ACC112 (cell line): ENCODE measurements around the gene LHFPL5.

Source experiments
- H2AFZ ChIP-seq: fragments of 200-600 bp; sonication (generic); one replicate; pipeline ENCODE4 v1.6.0; 2017; ENCODE audit warnings: antibody characterized with exemption, low read length; ENCODE audit not compliant: unreplicated experiment
- H3K27ac ChIP-seq: fragments of 200-600 bp; sonication (generic); 2 replicates; pipeline ENCODE4 v1.5.1; 2014; ENCODE audit warnings: low read depth, mild to moderate bottlenecking, antibody characterized with exemption, low read length, moderate library complexity
- H3K27me3 ChIP-seq: fragments of 200-600 bp; sonication (generic); 2 replicates; pipeline ENCODE4 v1.6.1; 2014; ENCODE audit warnings: mild to moderate bottlenecking, antibody characterized with exemption, low read length, moderate library complexity, mixed read lengths; ENCODE audit not compliant: insufficient read depth
- H3K36me3 ChIP-seq: fragments of 200-600 bp; sonication (generic); 2 replicates; pipeline ENCODE4 v1.6.1; 2016; ENCODE audit warnings: mild to moderate bottlenecking, antibody characterized with exemption, low read length, moderate library complexity, mixed read lengths; ENCODE audit not compliant: insufficient read depth
- H3K4me1 ChIP-seq: fragments of 200-600 bp; sonication (generic); one replicate; pipeline ENCODE4 v1.6.1; 2016; ENCODE audit warnings: low read length, mixed read lengths; ENCODE audit not compliant: insufficient read depth, unreplicated experiment, control insufficient read depth
- H3K4me3 ChIP-seq: fragments of 200-600 bp; sonication (generic); 2 replicates; pipeline ENCODE4 v1.5.1; 2014; ENCODE audit warnings: mild to moderate bottlenecking, low read depth, low read length
- H3K79me2 ChIP-seq: fragments of 200-600 bp; sonication (generic); one replicate; pipeline ENCODE4 v1.6.0; 2016; ENCODE audit warnings: low read length; ENCODE audit not compliant: control insufficient read depth, unreplicated experiment, insufficient read depth

Gene LHFPL5

GRCh38 chr6:35778437-35778836 lies 26.7 kb upstream of the LHFPL5 start:
- H3K4me1 ChIP-seq = no peaks in the 10 kb centered on the region
- no peaks in the 10 kb centered on the region for H3K36me3 ChIP-seq
- H3K79me2 ChIP-seq = no peaks in the 10 kb centered on the region
- H3K4me3 ChIP-seq = no peak overlapping the region
- peaks cover 24% of the 10 kb centered on the region for H3K27me3 ChIP-seq
- no peak overlapping the region for H2AFZ ChIP-seq
- no peak overlapping the region for H3K27ac ChIP-seq

- no peak within 1 kb of the TSS for H3K27ac ChIP-seq
- H3K36me3 ChIP-seq = no peaks in the 10 kb centered on the region
- no peak within 1 kb of the TSS for H3K4me3 ChIP-seq
- peaks cover 35% of the 10 kb centered on the region for H3K27me3 ChIP-seq
- no peaks in the 10 kb centered on the region for H3K4me1 ChIP-seq
- H3K79me2 ChIP-seq = no peaks in the 10 kb centered on the region
- H2AFZ ChIP-seq = no peak within 1 kb of the TSS
Observed at GRCh38 chr6:35780719-35781118, 24.4 kb upstream of the LHFPL5 start, which contains the start of gene CLPSL1. TSS of gene CLPSL1 (plus strand) at chr6:35781019. CDS start at chr6:35781111, 92 bp downstream.

- Histone ChIP-seq H3K4me1 (no peaks in the 10 kb centered on the region), H2AFZ (no peak overlapping the region), H3K36me3 (no peaks in the 10 kb centered on the region), H3K27ac (no peak overlapping the region), H3K79me2 (no peaks in the 10 kb centered on the region), H3K27me3 (peaks cover 34% of the 10 kb centered on the region), H3K4me3 (no peak overlapping the region)
Observed at GRCh38 chr6:35781290-35781689, 23.9 kb upstream of the LHFPL5 start.

DNA sequence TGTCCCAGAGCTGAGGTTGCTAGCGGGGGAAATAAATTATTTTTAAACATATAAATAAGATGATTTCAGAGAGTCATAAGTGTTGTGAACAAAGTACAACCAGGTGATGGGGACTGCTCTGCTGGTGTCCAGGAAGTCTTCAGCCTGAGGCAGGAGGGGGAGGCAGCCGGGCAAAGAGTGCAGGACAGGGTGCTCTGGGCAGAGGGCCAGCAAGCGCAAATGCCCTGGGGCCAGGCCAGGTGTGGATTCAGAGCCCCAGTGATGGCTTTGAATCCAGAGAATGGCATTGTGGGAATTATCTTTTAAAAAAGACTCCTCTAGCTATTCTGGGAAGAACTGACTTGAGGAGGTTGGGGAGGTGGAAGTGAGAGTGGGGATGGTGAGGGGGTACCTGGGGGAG lies 22.7 kb upstream of the LHFPL5 start:
- H3K4me3 ChIP-seq = no peak overlapping the region
- H3K27ac ChIP-seq = no peak overlapping the region
- no peaks in the 10 kb centered on the region for H3K79me2 ChIP-seq
- H3K4me1 ChIP-seq = no peaks in the 10 kb centered on the region
- no peak overlapping the region for H2AFZ ChIP-seq
- no peaks in the 10 kb centered on the region for H3K36me3 ChIP-seq
- peaks cover 38% of the 10 kb centered on the region for H3K27me3 ChIP-seq

- Histone ChIP-seq H3K4me1 (no peaks in the 10 kb centered on the region), H3K4me3 (no peak overlapping the region), H2AFZ (no peak overlapping the region), H3K27ac (no peak overlapping the region), H3K27me3 (peaks cover 55% of the 10 kb centered on the region), H3K36me3 (no peaks in the 10 kb centered on the region), H3K79me2 (no peaks in the 10 kb centered on the region)
Observed at GRCh38 chr6:35784200-35784599, 21.0 kb upstream of the LHFPL5 start.

DNA sequence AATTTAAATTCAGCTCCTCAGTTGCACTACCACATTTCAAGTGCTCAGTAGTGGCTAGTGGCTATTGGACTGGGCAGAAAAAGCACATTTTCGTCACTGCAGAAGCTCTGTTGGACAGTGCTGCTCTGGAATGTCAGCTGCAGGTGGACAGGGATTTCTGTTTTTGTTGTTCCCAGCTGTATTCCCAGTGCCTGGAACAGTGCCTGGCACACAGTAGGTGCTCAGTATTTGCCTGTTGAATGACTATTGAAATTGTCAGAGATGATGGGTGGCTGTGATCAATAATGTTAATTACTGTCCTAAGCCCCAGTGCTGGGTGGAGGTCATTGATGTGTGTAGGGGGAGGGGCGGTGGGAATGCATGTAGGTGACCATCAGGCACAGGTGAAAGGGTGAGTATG lies 18.9 kb upstream of the LHFPL5 start:
- no peaks in the 10 kb centered on the region for H3K36me3 ChIP-seq
- H2AFZ ChIP-seq = no peak overlapping the region
- no peak overlapping the region for H3K4me3 ChIP-seq
- no peaks in the 10 kb centered on the region for H3K4me1 ChIP-seq
- H3K27ac ChIP-seq = no peak overlapping the region
- H3K79me2 ChIP-seq = no peaks in the 10 kb centered on the region
- H3K27me3 ChIP-seq = peaks cover 66% of the 10 kb centered on the region

GRCh38 chr6:35786810-35787209 lies 18.3 kb upstream of the LHFPL5 start:
- Histone ChIP-seq H3K27me3 (peaks cover 64% of the 10 kb centered on the region), H3K4me1 (no peaks in the 10 kb centered on the region), H3K36me3 (no peaks in the 10 kb centered on the region), H3K4me3 (no peak overlapping the region), H3K79me2 (no peaks in the 10 kb centered on the region), H3K27ac (no peak overlapping the region), H2AFZ (no peak overlapping the region)

DNA sequence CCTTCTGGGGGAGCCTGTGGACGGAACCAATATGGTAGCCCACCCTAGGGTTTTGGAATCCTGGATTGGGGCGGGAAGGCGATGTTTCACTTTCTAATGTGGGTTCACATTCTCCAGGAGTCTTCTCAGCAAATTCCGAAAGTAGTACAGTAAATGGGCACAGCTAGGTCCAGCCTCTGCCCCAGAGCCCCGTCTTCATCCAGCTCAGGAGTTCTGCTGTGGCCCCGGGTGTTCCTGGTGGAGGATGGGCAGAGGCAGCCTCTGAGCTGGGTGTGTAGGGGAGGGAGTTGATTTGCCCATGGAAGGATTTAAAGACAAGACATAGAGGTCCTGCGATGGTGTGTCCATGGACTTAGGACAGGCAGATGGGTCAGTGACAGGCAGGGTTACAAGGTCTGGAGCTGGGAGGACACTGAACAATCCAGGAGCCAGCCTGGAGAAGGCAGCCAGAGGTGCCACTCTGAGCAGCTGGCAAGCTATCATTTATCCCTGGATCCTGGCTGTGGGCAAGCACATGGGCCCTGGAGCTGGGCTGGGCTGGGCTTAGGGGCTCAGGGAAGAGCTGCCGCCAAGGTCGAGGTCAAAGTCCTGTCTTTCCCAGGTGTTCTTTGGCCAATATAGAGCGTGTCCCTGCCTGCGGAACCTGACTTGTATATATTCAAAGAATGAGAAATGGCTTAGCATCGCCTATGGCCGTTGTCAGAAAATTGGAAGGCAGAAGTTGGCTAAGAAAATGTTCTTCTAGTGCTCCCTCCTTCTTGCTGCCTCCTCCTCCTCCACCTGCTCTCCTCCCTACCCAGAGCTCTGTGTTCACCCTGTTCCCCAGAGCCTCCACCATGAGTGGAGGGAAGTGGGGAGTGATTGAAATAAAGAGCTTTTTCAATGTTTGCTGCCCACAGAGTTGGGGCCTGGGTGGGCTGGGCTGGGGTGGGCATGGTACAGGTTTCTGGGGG lies 17.6 kb upstream of the LHFPL5 start:
- peaks cover 66% of the 10 kb centered on the region for H3K27me3 ChIP-seq
- H3K4me1 ChIP-seq = no peaks in the 10 kb centered on the region
- H2AFZ ChIP-seq = no peak overlapping the region
- H3K27ac ChIP-seq = no peak overlapping the region
- no peak overlapping the region for H3K4me3 ChIP-seq
- H3K36me3 ChIP-seq = no peaks in the 10 kb centered on the region
- no peaks in the 10 kb centered on the region for H3K79me2 ChIP-seq

GRCh38 chr6:35788423-35788982 lies 16.6 kb upstream of the LHFPL5 start:
- H3K4me3 ChIP-seq = no peak overlapping the region
- H3K79me2 ChIP-seq = no peaks in the 10 kb centered on the region
- H2AFZ ChIP-seq = no peak overlapping the region
- no peaks in the 10 kb centered on the region for H3K36me3 ChIP-seq
- no peaks in the 10 kb centered on the region for H3K4me1 ChIP-seq
- H3K27me3 ChIP-seq = peaks cover 71% of the 10 kb centered on the region
- no peak overlapping the region for H3K27ac ChIP-seq

DNA sequence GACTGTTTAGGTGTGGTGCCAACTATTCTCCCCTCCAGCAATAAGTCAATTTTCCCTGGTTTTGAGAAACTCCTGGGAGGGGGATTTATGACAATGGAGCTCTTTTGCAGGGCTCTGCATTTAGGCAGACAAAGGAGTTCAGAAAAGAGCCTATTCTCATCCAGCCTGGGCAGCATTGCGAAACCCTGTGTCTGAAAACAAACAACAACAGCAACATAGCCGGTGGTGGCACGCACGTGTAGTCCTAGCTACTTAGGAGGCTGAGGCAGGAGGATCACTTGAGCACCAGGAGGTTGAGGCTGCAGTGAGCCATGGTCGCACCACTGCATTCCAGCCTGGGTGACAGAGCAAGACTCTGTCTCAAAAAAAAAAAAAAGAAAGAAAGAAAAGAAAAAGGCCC lies 14.5 kb upstream of the LHFPL5 start:
- Histone ChIP-seq H3K36me3 (no peaks in the 10 kb centered on the region), H3K27me3 (peaks cover 60% of the 10 kb centered on the region), H2AFZ (no peak overlapping the region), H3K27ac (no peak overlapping the region), H3K4me3 (no peak overlapping the region), H3K4me1 (no peaks in the 10 kb centered on the region), H3K79me2 (no peaks in the 10 kb centered on the region)
